ENCODE data around the gene PAX1. TPM values are rescaled to one million over a fixed set of nuclear protein-coding genes. Genes with fewer than 3 reads are reported as not detected.

The PAX1 gene
- total and polyA plus RNA-seq, 9 of the 15 experiments (the other 6 are each of a cell fraction or from before 2014, with no cell fraction given): not detected

DNA sequence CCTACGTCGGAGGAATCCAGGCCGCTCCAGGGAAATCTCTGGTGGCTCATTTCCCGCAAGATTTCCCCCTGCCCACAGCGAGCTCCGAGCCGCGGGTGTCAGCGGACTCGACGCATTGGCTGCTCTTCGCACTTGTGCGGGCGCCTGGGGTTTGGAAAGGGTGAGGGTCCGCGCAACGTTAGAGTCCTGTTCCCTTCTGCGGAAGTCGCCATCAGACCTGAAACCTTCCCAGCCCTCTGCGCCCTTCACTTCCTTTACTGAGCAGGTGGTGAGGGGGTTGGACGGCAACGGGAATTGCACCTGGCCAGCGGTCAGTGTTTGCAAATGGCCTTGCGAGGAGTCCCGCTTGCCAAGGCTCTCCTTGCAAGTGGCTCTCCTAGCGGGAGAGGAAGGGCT is 8.4 kb downstream of the PAX1 start:
- Histone ChIP-seq H3K9me3 (replicated peaks; ENCODE audit: control insufficient read depth, insufficient read depth, low read depth, low read length) (no peaks in the 10 kb centered on the region), H3K4me2 (ENCODE audit: insufficient read depth, low read length) (no peak overlapping the region), H4K20me1 (replicated peaks; ENCODE audit: control insufficient read depth, insufficient read depth, low read length) (no peaks in the 10 kb centered on the region), H3K4me3 (no peak overlapping the region), H3K36me3 (ENCODE audit: control insufficient read depth, insufficient read depth, low read length) (no peaks in the 10 kb centered on the region), H3K79me2 (ENCODE audit: control insufficient read depth, insufficient read depth, low read length) (no peaks in the 10 kb centered on the region), H3K27me3 (ENCODE audit: control insufficient read depth in 2 of 2, insufficient read depth in 2 of 2, low read length in 2 of 2) (peaks cover 0 to 25% of the 10 kb centered on the region in 2 experiments; a peak in 2 of 5 replicates), H2AFZ (ENCODE audit: low read depth, low read length) (no peak overlapping the region), H3K27ac (ENCODE audit: extremely low read depth, low read depth, low read length) (no peak overlapping the region), H3K9ac (ENCODE audit: insufficient read depth in 1 of 2, low read depth in 2 of 2, low read length in 2 of 2) (no peak overlapping the region), H3K9me1 (ENCODE audit: control insufficient read depth, insufficient read depth, low read length) (no peaks in the 10 kb centered on the region), H3K4me1 (replicated peaks in 1 of 2; ENCODE audit: control insufficient read depth in 2 of 2, insufficient read depth in 2 of 2, low read length in 2 of 2) (0 out of 5 replicates have a peak, but pooled peaks cover 0 to 4% of the 10 kb centered on the region in 2 experiments)
- intact Hi-C loops (cut with micrococcal nuclease): no loop called here
- ATAC-seq (no peak), DNase-seq (ENCODE audit: extremely low read depth in 1 of 4, low spot score in 3 of 4) (no peak), FAIRE-seq (no peak)
- TF ChIP-seq PRMT5 (CRISPR knock-in tag; IDR thresholded peaks at IDR 0.05) (no peak), KAT2B (IDR thresholded peaks at IDR 0.05; ENCODE audit: low read depth, low read length) (no peak), ZNF133 (CRISPR knock-in tag; IDR thresholded peaks at IDR 0.05) (no peak), ZNF445 (CRISPR knock-in tag; IDR thresholded peaks at IDR 0.05; ENCODE audit: low read depth) (no peak), ZBTB33 (CRISPR knock-in tag; IDR thresholded peaks at IDR 0.05) (no peak), POLR2H (tag; IDR thresholded peaks at IDR 0.05; ENCODE audit: low read depth) (no peak), NR4A1 (CRISPR knock-in tag; IDR thresholded peaks at IDR 0.05) (no peak), NR4A1 (tag; IDR thresholded peaks at IDR 0.05) (no peak), TAF7 (tag; IDR thresholded peaks at IDR 0.05) (no peak), LARP7 (IDR thresholded peaks at IDR 0.05) (no peak), ZNF24 (IDR thresholded peaks at IDR 0.05) (no peak), MIER1 (IDR thresholded peaks at IDR 0.05; ENCODE audit: low read depth) (no peak), HBP1 (CRISPR knock-in tag; IDR thresholded peaks at IDR 0.05) (no peak)
- TF ChIP-seq, protein P1, sequence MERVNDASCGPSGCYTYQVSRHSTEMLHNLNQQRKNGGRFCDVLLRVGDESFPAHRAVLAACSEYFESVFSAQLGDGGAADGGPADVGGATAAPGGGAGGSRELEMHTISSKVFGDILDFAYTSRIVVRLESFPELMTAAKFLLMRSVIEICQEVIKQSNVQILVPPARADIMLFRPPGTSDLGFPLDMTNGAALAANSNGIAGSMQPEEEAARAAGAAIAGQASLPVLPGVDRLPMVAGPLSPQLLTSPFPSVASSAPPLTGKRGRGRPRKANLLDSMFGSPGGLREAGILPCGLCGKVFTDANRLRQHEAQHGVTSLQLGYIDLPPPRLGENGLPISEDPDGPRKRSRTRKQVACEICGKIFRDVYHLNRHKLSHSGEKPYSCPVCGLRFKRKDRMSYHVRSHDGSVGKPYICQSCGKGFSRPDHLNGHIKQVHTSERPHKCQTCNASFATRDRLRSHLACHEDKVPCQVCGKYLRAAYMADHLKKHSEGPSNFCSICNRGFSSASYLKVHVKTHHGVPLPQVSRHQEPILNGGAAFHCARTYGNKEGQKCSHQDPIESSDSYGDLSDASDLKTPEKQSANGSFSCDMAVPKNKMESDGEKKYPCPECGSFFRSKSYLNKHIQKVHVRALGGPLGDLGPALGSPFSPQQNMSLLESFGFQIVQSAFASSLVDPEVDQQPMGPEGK (CRISPR knock-in tag; IDR thresholded peaks at IDR 0.05; ENCODE audit: borderline replicate concordance): no peak
- TF ChIP-seq, protein P2, sequence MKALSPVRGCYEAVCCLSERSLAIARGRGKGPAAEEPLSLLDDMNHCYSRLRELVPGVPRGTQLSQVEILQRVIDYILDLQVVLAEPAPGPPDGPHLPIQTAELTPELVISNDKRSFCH (CRISPR knock-in tag; IDR thresholded peaks at IDR 0.05): no peak
- TF ChIP-seq, protein P2 (tag; IDR thresholded peaks at IDR 0.05): no peak
- WGBS (ENCODE audit: insufficient coverage, low coverage, missing lambda C conversion rate): 2% methylated on average over 14 of the region's 26 CpGs
- in situ Hi-C loops (cut with MboI): no loop called here
- no TSS peak for BruUV-seq (replicated peaks)
- POLR2A ChIA-PET: no interaction called here
- CTCF ChIA-PET (ENCODE audit: low intra/inter-chr PET ratio): no interaction called here
